HEK293 (cell line): ENCODE results near the gene SORL1.

Experiments used
- CTCF ChIA-PET: fragments of 350-600 bp; formaldehyde crosslinking; extraction: SDS; loops from one replicate; lab custom pipeline; 2021; ENCODE audit warnings: antibody characterized with exemption; lab: Yijun Ruan, JAX
- POLR2A ChIA-PET: fragments of 300-600 bp; formaldehyde crosslinking; extraction: SDS; loops from one replicate; lab custom pipeline; 2020; ENCODE audit warnings: antibody characterized with exemption, inconsistent platforms; lab: Yijun Ruan, JAX
- H3K27ac ChIP-seq: fragments of 200-500 bp; sonication (Bioruptor generic); 2 replicates; pipeline ENCODE4 v1.5.1; 2014; ENCODE audit warnings: low read depth, low read length, control low read depth, inconsistent platforms; ENCODE audit errors: extremely low read depth
- H3K36me3 ChIP-seq, 2 experiments: fragments of 200-500 bp in 1 of 2; sonication (Bioruptor generic) in 1 of 2; 1 replicate in 1 of 2; 2 replicates in 1 of 2; pipeline ENCODE4 v1.5.1; 2014 to 2017; ENCODE audit warnings: inconsistent platforms in 2 of 2, low read length in 2 of 2; ENCODE audit not compliant: control insufficient read depth in 2 of 2, insufficient read depth in 1 of 2
- H3K4me1 ChIP-seq: fragments of 200-500 bp; sonication (Bioruptor generic); 2 replicates; pipeline ENCODE4 v1.5.1; 2014; ENCODE audit warnings: mild to moderate bottlenecking, low read length, inconsistent platforms; ENCODE audit not compliant: control insufficient read depth, insufficient read depth
- H3K4me3 ChIP-seq: 2 replicates; pipeline ENCODE4 v1.5.1; 2011; ENCODE audit warnings: low read depth, mild to moderate bottlenecking, control low read depth, low read length, moderate library complexity
- H3K9me3 ChIP-seq: fragments of 200-500 bp; sonication (Bioruptor generic); 2 replicates; pipeline ENCODE4 v1.5.1; 2014; ENCODE audit warnings: low read depth, low read length, inconsistent platforms; ENCODE audit not compliant: control insufficient read depth, insufficient read depth
- GLIS2 ChIP-seq: fragments of 450-650 bp; formaldehyde crosslinking; IDR thresholded peaks from 2 replicates; pipeline ENCODE4 v1.5.1; 2016; ENCODE audit warnings: missing biosample characterization, missing genetic modification characterization
- KLF16 ChIP-seq: fragments of 450-650 bp; formaldehyde crosslinking; IDR thresholded peaks from 2 replicates; pipeline ENCODE4 v1.5.1; 2017; ENCODE audit warnings: missing biosample characterization, missing genetic modification characterization
- OVOL3 ChIP-seq: fragments of 450-650 bp; formaldehyde crosslinking; IDR thresholded peaks from 2 replicates; pipeline ENCODE4 v1.5.1; 2016; ENCODE audit warnings: missing biosample characterization, missing genetic modification characterization
- WT1 ChIP-seq: fragments of 450-650 bp; formaldehyde crosslinking; IDR thresholded peaks from 2 replicates; pipeline ENCODE4 v1.5.1; 2016; ENCODE audit warnings: missing biosample characterization, missing genetic modification characterization
- ZBTB48 ChIP-seq: fragments of 450-650 bp; formaldehyde crosslinking; IDR thresholded peaks from 2 replicates; pipeline ENCODE4 v1.5.1; 2016; ENCODE audit warnings: missing biosample characterization, missing genetic modification characterization
- ZNF114 ChIP-seq: fragments of 450-650 bp; formaldehyde crosslinking; IDR thresholded peaks from 2 replicates; pipeline ENCODE4 v1.5.0; 2017; ENCODE audit warnings: missing biosample characterization, missing genetic modification characterization
- ZNF146 ChIP-seq: fragments of 450-650 bp; formaldehyde crosslinking; IDR thresholded peaks from 2 replicates; pipeline ENCODE4 v1.5.1; 2016; ENCODE audit warnings: missing biosample characterization, missing genetic modification characterization
- ZNF19 ChIP-seq: fragments of 450-650 bp; formaldehyde crosslinking; IDR thresholded peaks from 2 replicates; pipeline ENCODE4; 2016; ENCODE audit warnings: missing biosample characterization, missing genetic modification characterization, low read depth
- ZNF23 ChIP-seq: fragments of 450-650 bp; formaldehyde crosslinking; IDR thresholded peaks from 2 replicates; pipeline ENCODE4 v1.5.1; 2016; ENCODE audit warnings: missing biosample characterization, missing genetic modification characterization, borderline replicate concordance
- ZNF366 ChIP-seq: fragments of 450-650 bp; formaldehyde crosslinking; conservative IDR thresholded peaks from 2 replicates; pipeline ENCODE4 v1.5.1; 2016; ENCODE audit warnings: missing biosample characterization, missing genetic modification characterization
- ZNF394 ChIP-seq: fragments of 450-650 bp; formaldehyde crosslinking; IDR thresholded peaks from 2 replicates; pipeline ENCODE4 v1.5.1; 2016; ENCODE audit warnings: missing biosample characterization, missing genetic modification characterization, mild to moderate bottlenecking, moderate library complexity, borderline replicate concordance
- ZNF423 ChIP-seq: fragments of 450-650 bp; formaldehyde crosslinking; IDR thresholded peaks from 2 replicates; pipeline ENCODE4 v1.5.1; 2016; ENCODE audit warnings: missing biosample characterization, missing genetic modification characterization
- ZNF433 ChIP-seq: fragments of 450-650 bp; formaldehyde crosslinking; IDR thresholded peaks from 2 replicates; pipeline ENCODE4 v1.5.1; 2016; ENCODE audit warnings: missing biosample characterization, missing genetic modification characterization, low read depth
- ZNF510 ChIP-seq: fragments of 450-650 bp; formaldehyde crosslinking; IDR thresholded peaks from 2 replicates; pipeline ENCODE4 v1.5.1; 2018; ENCODE audit warnings: mild to moderate bottlenecking, missing genetic modification characterization, missing biosample characterization; ENCODE audit not compliant: insufficient replicate concordance
- ZNF530 ChIP-seq: fragments of 450-650 bp; formaldehyde crosslinking; IDR thresholded peaks from 2 replicates; pipeline ENCODE4 v1.5.1; 2016; ENCODE audit warnings: low read depth, missing biosample characterization, missing genetic modification characterization
- ZNF600 ChIP-seq: fragments of 450-650 bp; formaldehyde crosslinking; IDR thresholded peaks from 2 replicates; pipeline ENCODE4 v1.5.1; 2016; ENCODE audit warnings: missing biosample characterization, missing genetic modification characterization
- ZNF76 ChIP-seq: fragments of 450-650 bp; formaldehyde crosslinking; IDR thresholded peaks from 2 replicates; pipeline ENCODE4; 2016; ENCODE audit warnings: low read depth, missing biosample characterization, missing genetic modification characterization, borderline replicate concordance
- ZXDB ChIP-seq: fragments of 450-650 bp; formaldehyde crosslinking; IDR thresholded peaks from 2 replicates; pipeline ENCODE4 v1.5.1; 2016; ENCODE audit warnings: missing biosample characterization, missing genetic modification characterization
- TF ChIP-seq, protein P1 (sequence below): sonication (generic); formaldehyde crosslinking; IDR thresholded peaks from 2 replicates; pipeline ENCODE4 v1.8.1; 2022; ENCODE audit warnings: mild to moderate bottlenecking, moderate library complexity, missing genetic modification reagents
- TF ChIP-seq, protein P2 (sequence below): fragments of 450-650 bp; formaldehyde crosslinking; optimal IDR thresholded peaks from 2 replicates; pipeline ENCODE3; 2016; ENCODE audit warnings: missing biosample characterization, mild to moderate bottlenecking, missing genetic modification characterization
- TF ChIP-seq, protein P3 (sequence below): fragments of 450-650 bp; formaldehyde crosslinking; IDR thresholded peaks from 2 replicates; pipeline ENCODE4 v1.5.1; 2016; ENCODE audit warnings: missing biosample characterization, missing genetic modification characterization
- TF ChIP-seq, protein P4 (sequence below): fragments of 450-650 bp; formaldehyde crosslinking; IDR thresholded peaks from 2 replicates; pipeline ENCODE4 v1.5.1; 2016; ENCODE audit warnings: missing biosample characterization, missing genetic modification characterization
- TF ChIP-seq, protein P5 (sequence below): fragments of 450-650 bp; formaldehyde crosslinking; IDR thresholded peaks from 2 replicates; pipeline ENCODE4 v1.5.1; 2016; ENCODE audit warnings: missing biosample characterization, missing genetic modification characterization, low read depth
- TF ChIP-seq, protein P6 (sequence below): fragments of 450-650 bp; IDR thresholded peaks from 2 replicates; pipeline ENCODE4 v1.5.1; 2018; ENCODE audit warnings: missing biosample characterization, mild to moderate bottlenecking, missing genetic modification characterization

SORL1 gene, protein sequence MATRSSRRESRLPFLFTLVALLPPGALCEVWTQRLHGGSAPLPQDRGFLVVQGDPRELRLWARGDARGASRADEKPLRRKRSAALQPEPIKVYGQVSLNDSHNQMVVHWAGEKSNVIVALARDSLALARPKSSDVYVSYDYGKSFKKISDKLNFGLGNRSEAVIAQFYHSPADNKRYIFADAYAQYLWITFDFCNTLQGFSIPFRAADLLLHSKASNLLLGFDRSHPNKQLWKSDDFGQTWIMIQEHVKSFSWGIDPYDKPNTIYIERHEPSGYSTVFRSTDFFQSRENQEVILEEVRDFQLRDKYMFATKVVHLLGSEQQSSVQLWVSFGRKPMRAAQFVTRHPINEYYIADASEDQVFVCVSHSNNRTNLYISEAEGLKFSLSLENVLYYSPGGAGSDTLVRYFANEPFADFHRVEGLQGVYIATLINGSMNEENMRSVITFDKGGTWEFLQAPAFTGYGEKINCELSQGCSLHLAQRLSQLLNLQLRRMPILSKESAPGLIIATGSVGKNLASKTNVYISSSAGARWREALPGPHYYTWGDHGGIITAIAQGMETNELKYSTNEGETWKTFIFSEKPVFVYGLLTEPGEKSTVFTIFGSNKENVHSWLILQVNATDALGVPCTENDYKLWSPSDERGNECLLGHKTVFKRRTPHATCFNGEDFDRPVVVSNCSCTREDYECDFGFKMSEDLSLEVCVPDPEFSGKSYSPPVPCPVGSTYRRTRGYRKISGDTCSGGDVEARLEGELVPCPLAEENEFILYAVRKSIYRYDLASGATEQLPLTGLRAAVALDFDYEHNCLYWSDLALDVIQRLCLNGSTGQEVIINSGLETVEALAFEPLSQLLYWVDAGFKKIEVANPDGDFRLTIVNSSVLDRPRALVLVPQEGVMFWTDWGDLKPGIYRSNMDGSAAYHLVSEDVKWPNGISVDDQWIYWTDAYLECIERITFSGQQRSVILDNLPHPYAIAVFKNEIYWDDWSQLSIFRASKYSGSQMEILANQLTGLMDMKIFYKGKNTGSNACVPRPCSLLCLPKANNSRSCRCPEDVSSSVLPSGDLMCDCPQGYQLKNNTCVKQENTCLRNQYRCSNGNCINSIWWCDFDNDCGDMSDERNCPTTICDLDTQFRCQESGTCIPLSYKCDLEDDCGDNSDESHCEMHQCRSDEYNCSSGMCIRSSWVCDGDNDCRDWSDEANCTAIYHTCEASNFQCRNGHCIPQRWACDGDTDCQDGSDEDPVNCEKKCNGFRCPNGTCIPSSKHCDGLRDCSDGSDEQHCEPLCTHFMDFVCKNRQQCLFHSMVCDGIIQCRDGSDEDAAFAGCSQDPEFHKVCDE (N-terminal part only)

DNA sequence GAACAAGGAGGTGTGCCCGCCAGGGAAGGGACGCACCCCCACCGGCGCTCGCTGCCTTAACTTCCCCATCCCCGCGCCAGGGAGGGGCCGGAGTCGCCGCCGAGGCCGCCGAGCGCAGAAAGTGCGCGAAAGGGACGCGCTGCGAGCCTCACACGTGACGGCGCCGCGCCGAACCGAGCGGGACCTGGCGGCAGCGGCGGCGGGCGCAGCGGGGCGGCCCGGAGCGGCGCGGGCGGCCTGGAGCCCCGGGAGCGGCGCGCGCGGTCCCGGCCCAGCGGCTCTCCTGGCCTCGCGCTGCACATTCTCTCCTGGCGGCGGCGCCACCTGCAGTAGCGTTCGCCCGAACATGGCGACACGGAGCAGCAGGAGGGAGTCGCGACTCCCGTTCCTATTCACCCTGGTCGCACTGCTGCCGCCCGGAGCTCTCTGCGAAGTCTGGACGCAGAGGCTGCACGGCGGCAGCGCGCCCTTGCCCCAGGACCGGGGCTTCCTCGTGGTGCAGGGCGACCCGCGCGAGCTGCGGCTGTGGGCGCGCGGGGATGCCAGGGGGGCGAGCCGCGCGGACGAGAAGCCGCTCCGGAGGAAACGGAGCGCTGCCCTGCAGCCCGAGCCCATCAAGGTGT lies at the start of gene SORL1:
Gene SORL1 (plus strand): TSS at position 329 of the 623 bp plus-strand sequence. CDS start 18 bp downstream, at position 347.
- POLR2A ChIA-PET: interaction anchor here (1.9 to 2.8 kb wide), 2 partner anchors 9 to 15 kb away, joined by 5 to 11 read pairs; no protein-coding TSS in a partner anchor
- peak within 1 kb of the TSS; percentile 76 for H3K4me3 ChIP-seq
- H3K27ac ChIP-seq: peak within 1 kb of the TSS; percentile 53; the same call in 1 of the 2 replicates
- no peak for TF ChIP-seq ZNF23 (tag by site-specific recombination)
- TF ChIP-seq, protein P1, sequence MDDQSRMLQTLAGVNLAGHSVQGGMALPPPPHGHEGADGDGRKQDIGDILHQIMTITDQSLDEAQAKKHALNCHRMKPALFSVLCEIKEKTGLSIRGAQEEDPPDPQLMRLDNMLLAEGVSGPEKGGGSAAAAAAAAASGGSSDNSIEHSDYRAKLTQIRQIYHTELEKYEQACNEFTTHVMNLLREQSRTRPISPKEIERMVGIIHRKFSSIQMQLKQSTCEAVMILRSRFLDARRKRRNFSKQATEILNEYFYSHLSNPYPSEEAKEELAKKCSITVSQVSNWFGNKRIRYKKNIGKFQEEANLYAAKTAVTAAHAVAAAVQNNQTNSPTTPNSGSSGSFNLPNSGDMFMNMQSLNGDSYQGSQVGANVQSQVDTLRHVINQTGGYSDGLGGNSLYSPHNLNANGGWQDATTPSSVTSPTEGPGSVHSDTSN: peak; percentile 78; the same call in 1 of the 2 replicates
- no peak for TF ChIP-seq ZNF394 (tag by site-specific recombination)
- no peak for TF ChIP-seq ZNF114 (tag by site-specific recombination)
- no peak for TF ChIP-seq WT1 (tag by site-specific recombination)
- TF ChIP-seq ZNF433 (tag by site-specific recombination): no peak
- 0 out of 2 replicates have a peak, but pooled peaks have one; percentile 41 for TF ChIP-seq ZNF600
- TF ChIP-seq ZNF510 (tag by site-specific recombination): no peak
- TF ChIP-seq ZXDB: no peak
- TF ChIP-seq ZNF423 (tag by site-specific recombination): no peak
- TF ChIP-seq, protein P2, sequence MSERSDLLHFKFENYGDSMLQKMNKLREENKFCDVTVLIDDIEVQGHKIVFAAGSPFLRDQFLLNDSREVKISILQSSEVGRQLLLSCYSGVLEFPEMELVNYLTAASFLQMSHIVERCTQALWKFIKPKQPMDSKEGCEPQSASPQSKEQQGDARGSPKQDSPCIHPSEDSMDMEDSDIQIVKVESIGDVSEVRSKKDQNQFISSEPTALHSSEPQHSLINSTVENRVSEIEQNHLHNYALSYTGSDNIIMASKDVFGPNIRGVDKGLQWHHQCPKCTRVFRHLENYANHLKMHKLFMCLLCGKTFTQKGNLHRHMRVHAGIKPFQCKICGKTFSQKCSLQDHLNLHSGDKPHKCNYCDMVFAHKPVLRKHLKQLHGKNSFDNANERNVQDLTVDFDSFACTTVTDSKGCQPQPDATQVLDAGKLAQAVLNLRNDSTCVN (tag by site-specific recombination): peak; percentile 92
- no peak for TF ChIP-seq ZNF366 (tag by site-specific recombination)
- TF ChIP-seq, protein P3, sequence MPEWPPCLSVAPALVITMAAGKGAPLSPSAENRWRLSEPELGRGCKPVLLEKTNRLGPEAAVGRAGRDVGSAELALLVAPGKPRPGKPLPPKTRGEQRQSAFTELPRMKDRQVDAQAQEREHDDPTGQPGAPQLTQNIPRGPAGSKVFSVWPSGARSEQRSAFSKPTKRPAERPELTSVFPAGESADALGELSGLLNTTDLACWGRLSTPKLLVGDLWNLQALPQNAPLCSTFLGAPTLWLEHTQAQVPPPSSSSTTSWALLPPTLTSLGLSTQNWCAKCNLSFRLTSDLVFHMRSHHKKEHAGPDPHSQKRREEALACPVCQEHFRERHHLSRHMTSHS: no peak
- no peak for TF ChIP-seq ZNF530
- TF ChIP-seq OVOL3: no peak
- no peak for TF ChIP-seq GLIS2 (tag by site-specific recombination)
- TF ChIP-seq ZBTB48: no peak
- TF ChIP-seq KLF16: no peak
- TF ChIP-seq, protein P4, sequence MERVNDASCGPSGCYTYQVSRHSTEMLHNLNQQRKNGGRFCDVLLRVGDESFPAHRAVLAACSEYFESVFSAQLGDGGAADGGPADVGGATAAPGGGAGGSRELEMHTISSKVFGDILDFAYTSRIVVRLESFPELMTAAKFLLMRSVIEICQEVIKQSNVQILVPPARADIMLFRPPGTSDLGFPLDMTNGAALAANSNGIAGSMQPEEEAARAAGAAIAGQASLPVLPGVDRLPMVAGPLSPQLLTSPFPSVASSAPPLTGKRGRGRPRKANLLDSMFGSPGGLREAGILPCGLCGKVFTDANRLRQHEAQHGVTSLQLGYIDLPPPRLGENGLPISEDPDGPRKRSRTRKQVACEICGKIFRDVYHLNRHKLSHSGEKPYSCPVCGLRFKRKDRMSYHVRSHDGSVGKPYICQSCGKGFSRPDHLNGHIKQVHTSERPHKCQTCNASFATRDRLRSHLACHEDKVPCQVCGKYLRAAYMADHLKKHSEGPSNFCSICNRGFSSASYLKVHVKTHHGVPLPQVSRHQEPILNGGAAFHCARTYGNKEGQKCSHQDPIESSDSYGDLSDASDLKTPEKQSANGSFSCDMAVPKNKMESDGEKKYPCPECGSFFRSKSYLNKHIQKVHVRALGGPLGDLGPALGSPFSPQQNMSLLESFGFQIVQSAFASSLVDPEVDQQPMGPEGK (tag by site-specific recombination): peak; percentile 5; the same call in 1 of the 2 replicates
- TF ChIP-seq, protein P5, sequence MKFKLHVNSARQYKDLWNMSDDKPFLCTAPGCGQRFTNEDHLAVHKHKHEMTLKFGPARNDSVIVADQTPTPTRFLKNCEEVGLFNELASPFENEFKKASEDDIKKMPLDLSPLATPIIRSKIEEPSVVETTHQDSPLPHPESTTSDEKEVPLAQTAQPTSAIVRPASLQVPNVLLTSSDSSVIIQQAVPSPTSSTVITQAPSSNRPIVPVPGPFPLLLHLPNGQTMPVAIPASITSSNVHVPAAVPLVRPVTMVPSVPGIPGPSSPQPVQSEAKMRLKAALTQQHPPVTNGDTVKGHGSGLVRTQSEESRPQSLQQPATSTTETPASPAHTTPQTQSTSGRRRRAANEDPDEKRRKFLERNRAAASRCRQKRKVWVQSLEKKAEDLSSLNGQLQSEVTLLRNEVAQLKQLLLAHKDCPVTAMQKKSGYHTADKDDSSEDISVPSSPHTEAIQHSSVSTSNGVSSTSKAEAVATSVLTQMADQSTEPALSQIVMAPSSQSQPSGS (tag by site-specific recombination): no peak
- TF ChIP-seq ZNF146: no peak
- TF ChIP-seq, protein P6, sequence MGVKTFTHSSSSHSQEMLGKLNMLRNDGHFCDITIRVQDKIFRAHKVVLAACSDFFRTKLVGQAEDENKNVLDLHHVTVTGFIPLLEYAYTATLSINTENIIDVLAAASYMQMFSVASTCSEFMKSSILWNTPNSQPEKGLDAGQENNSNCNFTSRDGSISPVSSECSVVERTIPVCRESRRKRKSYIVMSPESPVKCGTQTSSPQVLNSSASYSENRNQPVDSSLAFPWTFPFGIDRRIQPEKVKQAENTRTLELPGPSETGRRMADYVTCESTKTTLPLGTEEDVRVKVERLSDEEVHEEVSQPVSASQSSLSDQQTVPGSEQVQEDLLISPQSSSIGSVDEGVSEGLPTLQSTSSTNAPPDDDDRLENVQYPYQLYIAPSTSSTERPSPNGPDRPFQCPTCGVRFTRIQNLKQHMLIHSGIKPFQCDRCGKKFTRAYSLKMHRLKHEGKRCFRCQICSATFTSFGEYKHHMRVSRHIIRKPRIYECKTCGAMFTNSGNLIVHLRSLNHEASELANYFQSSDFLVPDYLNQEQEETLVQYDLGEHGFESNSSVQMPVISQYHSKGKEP (tag by site-specific recombination): no peak
- no peak for TF ChIP-seq ZNF19 (tag by site-specific recombination)
- peak; percentile 28; the same call in 1 of the 2 replicates for TF ChIP-seq ZNF76

More for the DNA sequence above, at the start of gene SORL1:
- CTCF ChIA-PET: interaction anchor here (0.7 to 2.2 kb wide), 4 partner anchors 11 to 139 kb away, joined by 4 to 16 read pairs (median 10); no protein-coding TSS in a partner anchor
- no peaks in the 10 kb centered on the region for H3K4me1 ChIP-seq
- no peaks in the 10 kb centered on the region for H3K36me3 ChIP-seq
- no peaks in the 10 kb centered on the region for H3K9me3 ChIP-seq
